ENCODE results near the gene SP100.
"Not testable (repeated sequence)": the region's sequence is repeated elsewhere in the genome, so short reads cannot be mapped to it uniquely, and the experiment has no call there.

The SP100 gene

GRCh38 chr2:230471074-230471473, 55.1 kb downstream of the SP100 start:
- DNase-seq: no peak

- DNase-seq: no peak
Observed at GRCh38 chr2:230472621-230473018, 56.6 kb downstream of the SP100 start.

GRCh38 chr2:230473378-230473777, 57.4 kb downstream of the SP100 start:
- DNase-seq: no peak

DNA sequence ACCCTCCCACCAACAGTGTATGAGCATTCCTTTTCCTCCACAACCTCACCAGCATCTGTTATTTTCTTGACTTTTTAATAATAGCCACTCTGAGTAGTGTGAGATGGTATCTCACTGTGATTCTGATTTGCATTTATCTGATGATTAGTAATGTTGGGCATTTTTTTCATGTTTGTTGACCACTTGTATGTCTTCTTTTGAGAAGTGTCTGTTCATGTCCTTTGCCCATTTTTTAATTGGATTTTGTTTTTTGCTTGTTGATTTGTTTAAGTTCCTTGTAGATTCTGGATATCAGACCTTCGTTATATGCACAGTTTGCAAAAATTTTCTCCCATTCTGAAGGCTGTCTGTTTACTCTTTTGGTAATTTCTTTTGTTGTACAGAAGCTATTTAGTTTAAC, 59.1 kb downstream of the SP100 start:
- no peak for DNase-seq

GRCh38 chr2:230485801-230486341, 69.9 kb downstream of the SP100 start:
- no peak for DNase-seq

- DNase-seq: not testable (repeated sequence)
Observed at GRCh38 chr2:230491219-230491618, 75.2 kb downstream of the SP100 start.

DNA sequence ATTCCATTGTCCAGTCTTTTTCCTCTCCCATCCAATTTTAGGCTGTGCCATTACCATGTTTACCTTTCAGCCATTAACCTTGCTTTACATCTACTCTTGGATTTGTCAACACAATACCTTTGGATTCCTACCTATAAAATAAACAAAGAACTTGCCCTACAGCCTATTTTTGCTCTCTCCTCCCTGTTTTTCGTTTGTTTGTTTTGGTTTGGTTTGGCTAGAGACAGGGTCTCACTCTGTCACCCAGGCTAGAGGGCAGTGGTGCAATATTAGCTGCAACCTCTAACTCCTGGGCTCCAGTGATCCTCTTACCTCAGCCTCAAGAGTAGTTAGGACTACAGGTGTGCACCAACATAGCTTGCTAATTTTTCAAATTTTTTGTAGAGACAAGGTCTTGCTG, 76.1 kb downstream of the SP100 start:
- peak; percentile 2 for DNase-seq

DNA sequence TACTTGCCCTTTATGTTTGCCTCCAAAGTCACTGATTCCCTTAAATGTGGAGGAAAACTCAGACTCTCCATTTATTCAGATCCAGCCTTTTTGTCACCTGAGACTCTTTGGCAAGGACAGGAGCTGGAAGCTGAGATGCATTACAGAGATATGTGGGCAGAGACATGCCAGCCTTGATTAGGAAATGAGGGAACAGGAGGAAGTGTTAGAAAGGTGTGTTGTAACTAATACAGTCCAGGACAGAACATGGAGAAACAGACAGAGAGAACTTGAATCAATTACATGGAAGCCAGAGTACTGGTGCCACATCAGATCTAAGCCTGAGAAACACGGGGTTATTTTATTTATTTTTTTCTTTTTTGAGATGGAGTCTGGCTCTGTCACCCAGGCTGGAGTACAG, 79.0 kb downstream of the SP100 start:
- DNase-seq: no peak

DNA sequence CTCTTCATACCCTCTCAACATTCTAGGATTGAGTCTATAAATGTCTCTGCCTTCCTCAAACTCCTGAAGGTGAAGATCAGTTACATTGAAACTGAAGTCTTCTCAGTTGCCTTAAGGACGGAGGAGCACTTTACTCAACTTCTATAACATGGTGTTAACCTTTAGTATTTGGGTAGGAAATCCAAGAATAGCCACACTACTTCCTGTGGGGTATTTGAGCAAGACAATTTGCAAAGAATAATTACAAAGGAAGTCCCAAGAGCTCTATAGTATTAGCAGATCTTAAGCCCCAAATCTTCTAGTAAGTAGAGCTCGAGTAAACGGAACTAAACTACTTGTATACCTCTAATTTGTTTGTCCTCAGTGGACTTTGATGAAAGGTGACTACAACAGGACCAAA, 80.9 kb downstream of the SP100 start:
- DNase-seq: no peak

DNA sequence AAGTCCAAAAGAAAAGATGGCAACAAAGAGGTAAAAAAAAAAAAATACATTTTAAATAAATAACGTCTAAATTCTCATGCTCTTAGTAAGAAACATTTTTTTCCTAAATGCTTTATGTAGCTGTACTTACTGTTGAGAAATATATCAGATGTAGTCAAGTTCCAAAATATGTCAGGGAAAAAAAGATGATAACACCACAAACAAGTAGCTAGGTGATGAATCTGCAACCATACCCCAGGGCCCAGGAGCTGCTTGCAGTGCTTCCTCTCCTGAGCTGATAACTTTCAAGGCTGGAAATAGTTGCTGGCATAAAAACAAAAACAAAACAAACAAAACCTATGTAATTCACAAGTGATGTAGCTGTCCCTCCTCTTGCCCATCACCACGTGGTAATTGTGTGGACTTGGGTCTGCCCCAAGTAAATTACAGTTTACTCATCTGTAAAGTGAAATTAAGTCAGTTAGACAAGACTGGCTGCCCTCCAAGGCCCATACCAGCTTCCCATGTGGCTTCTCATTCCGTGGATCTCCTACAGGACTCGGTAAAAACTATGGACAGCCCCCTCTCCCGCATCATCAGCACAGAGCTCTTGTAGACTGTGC, 82.6 kb downstream of the SP100 start:
- DNase-seq: no peak

DNA sequence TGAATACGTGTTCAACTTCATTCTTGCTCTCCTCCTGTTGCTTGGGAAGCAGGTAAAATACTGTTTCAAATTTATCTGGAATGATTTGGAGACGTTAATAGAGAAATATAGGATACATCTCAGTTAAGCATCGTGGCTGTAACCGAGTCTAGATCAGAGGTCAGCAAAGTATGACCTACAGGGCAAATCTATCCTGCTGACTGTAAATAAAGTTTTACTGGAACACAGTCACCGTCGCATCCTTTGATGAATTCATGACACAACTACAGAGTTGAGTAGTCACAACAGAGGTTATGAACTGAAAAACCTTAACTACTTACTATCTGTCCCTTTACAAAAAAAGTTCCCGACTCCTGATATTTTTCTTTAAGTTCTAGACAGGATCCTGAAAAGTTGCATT, 86.6 kb downstream of the SP100 start:
- DNase-seq: no peak

GRCh38 chr2:230503798-230504197, 87.8 kb downstream of the SP100 start:
- no peak for DNase-seq

DNA sequence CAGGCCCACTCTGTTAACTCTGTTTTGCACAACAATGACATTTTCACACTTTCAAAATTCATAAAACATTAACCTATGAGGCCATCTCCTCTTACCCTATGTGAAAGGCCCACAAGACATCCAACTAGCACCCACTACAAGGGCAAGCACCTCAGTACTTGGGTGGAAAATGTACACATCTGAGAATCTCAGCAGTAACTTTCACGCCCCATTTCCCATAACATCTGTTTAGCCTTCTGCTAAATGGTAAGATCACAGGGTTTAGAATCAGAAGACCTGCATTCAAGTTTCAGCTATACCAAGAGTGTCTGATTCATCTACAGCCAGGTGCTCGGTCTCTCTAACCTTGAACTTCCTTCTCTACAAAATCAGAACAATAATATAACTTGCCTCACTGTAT, 89.2 kb downstream of the SP100 start:
- DNase-seq: no peak

DNA sequence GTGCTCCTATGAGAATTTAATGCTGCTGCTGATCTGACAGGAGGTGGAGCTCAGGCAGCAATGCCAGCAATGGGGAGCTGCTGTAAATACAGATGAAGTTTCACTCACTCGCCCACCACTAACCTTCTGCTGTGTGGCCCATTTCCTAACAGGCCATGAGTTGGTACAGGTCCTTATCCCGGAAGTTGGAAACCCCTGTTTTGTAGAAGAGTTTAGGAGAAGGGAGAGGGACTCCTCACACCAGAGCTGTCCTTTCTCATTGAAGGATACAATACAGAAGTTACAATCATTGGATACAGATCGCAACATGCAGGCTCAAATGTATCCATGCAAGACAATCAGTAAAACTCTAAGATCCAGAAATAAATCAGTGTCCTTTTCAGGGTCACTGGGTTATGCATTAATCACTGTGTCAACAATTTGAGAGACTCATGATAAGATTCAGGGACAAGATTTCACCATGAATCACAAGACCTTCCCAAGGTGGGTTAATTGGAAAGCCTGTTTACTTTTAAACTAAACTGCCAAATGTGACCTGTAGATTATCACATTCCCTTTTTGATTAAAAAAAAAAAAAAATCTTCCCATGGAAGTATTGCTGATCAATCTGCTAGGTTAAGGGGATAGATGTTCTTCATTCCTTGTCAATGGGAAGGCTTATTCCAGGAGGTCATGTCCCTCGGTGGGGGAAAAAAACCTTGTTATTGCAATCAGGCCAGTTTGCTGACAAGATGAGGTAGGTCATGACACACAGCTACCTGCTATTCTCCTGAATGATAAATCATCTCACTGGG, 97.2 kb downstream of the SP100 start:
- DNase-seq: no peak

GRCh38 chr2:230520061-230520874, 104.3 kb downstream of the SP100 start:
- no peak for DNase-seq

DNA sequence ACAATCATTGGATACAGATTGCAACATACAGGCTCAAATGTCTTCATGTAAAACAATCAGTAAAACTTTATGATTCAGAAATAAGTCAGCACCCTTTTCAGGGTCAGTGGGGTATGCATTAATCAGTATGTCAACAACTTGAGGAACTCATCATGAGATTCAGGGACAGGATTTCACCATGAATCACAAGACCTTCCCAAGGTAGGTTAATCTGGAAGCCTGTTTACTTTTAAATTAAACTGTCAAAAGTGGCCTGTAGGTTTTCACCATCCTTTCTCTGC, 104.8 kb downstream of the SP100 start:
- no peak for DNase-seq

GRCh38 chr2:230521386-230521785, 105.4 kb downstream of the SP100 start:
- DNase-seq: no peak

DNA sequence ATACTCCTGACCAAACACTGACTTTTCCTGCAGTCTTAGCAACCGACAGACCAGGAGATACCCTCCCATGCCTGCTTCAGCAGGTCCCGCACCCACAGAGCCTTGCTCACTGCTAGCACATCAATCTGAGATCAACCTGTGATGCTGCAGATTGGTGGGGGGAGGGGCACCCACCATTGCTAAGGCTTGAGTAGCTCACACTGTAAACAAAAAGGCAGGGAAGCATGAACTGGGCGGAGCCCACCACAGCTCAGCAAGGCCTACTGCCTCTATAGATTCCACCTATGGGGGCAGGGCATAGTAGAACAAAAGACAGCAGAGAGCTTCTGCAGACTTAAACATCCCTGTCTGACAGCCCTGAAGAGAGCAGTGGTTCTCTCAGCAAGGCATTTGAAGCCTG, 109.7 kb downstream of the SP100 start:
- no peak for DNase-seq

GRCh38 chr2:230537531-230537976, 121.6 kb downstream of the SP100 start:
- DNase-seq: no peak

DNA sequence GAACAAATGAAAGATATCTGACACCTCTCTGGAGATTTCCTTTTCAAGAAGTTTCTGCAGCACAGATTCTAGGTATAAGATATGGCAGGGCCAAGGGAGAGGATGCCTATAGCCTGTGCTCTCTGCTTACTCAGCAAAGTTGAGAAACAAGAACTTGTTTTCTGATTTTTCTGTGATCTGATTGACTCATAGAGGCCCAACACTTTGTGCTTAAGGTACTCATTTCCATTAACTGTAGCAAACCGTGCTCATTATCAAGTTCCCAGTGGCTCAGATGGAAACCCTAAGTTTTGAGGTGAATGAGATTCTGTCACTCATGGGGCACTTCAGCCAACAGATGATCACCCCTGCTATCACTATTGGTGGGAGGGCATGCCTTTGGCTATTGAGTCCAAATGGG, 124.3 kb downstream of the SP100 start:
- DNase-seq: no peak

GRCh38 chr2:230541934-230542380, 126.0 kb downstream of the SP100 start:
- no peak for DNase-seq

DNA sequence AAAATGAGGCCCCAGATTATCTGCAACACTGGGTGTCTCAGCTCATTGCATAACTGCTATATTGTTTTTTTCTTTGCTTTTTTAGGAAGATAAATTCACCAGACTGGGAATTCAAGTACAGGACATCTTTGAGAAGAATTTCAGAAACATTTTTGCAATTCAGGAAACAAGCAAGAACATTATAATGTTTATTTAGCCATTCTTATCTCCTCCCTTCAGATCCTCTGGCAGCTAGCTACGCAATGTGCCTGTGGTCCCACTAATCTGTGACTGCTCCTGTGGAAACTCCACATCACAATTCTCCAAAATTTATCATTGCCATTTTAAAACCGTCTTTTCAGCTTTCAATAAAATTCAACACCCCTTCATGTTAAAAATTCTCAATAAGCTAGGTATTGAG, 126.8 kb downstream of the SP100 start:
- DNase-seq: no peak

DNA sequence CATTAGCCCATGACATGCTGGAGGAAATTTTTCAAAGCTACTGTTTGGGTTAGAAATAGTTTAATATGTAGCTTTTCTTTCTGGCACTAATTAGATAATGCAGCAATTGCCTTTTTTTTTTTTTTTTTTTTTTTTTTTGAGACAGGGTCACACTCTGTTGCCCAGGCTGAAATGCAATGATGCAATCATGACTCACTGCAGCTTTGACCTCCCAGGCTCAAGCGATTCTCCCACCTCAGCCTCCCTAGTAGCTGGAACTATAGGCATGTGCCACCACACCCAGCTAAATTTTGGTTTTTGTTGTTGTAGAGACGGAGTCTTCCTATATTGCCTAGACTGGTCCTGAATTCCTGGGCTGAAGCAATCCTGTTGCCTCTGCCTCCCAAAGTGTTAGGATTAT, 136.2 kb downstream of the SP100 start:
- no peak for DNase-seq

- DNase-seq: no peak
Observed at GRCh38 chr2:230557065-230557464, 141.1 kb downstream of the SP100 start.

Data from NCI-H2029 (cell line).